Astrocyte (in vitro differentiated cells and primary cell): Measurements from ENCODE around the gene GRM4.

Experiments used
- CTCF ChIP-seq: IDR thresholded peaks from 2 replicates; pipeline ENCODE4 v1.5.1; 2011; ENCODE audit warnings: low read depth, mild to moderate bottlenecking, inconsistent platforms, low read length, moderate library complexity; ENCODE audit not compliant: insufficient read depth
- EZH2 ChIP-seq: IDR thresholded peaks from 2 replicates; pipeline ENCODE4 v1.6.1; 2012; ENCODE audit warnings: mild to moderate bottlenecking, low read length, inconsistent platforms; ENCODE audit not compliant: insufficient read depth

- no peak for TF ChIP-seq CTCF
- TF ChIP-seq EZH2 = no peak
Observed at GRCh38 chr6:33974471-33974870, 171.4 kb downstream of the GRM4 start.
